Measurements from ENCODE around the gene IGSF9. TPM values are rescaled to one million over a fixed set of nuclear protein-coding genes. Genes with fewer than 3 reads are reported as not detected.

Gene IGSF9
- total and polyA plus RNA-seq, 8 donors: 0.83 to 5.4 (median 2.0) TPM

DNA sequence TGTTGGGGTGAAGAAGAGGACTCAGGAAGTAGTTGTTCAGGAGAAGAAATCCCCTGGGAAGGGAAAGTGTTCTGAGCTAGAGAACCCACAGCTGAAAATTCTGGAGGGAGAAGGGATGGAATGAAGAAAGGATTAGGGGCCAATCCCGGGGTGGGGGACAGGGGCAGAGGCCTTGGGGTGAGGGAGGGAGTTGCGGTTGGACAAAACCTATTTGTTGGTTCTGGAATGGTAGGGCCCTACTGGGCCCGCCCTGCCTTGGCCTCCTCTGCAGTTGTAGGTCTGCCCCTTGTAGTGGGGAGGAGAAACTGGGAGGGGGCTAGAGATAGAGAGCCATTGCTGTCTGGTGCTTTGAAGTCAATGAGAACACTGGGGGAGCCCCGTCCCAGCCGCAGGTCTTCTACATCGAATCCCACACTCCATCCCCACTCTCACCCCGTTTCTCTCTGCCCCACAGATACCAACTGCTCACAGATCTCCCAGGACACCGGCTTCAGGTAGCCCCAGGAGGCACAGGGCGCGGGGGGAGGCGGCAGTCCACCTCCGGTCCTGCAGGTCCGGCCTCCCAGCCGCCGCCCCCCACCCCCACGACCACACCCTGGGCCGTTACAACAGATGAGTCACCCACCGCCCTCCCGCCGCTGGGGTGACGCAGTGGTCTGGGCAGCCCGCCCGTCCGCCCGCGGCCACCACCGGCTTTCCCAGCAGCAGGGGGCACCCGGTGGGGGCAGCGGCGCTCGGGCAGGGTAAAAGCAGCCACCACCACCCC is 21.2 kb downstream of the IGSF9 start:
- H3K36me3 ChIP-seq: peaks cover 7 to 12% (median 7%) of the 10 kb centered on the region in 3 donors
- peak overlapping the region; percentile 46 to 75 (median 67) for H3K4me3 ChIP-seq
- no peaks in the 10 kb centered on the region for H3K27me3 ChIP-seq
- H3K9me3 ChIP-seq: no peaks in the 10 kb centered on the region
- TF ChIP-seq, protein P1, sequence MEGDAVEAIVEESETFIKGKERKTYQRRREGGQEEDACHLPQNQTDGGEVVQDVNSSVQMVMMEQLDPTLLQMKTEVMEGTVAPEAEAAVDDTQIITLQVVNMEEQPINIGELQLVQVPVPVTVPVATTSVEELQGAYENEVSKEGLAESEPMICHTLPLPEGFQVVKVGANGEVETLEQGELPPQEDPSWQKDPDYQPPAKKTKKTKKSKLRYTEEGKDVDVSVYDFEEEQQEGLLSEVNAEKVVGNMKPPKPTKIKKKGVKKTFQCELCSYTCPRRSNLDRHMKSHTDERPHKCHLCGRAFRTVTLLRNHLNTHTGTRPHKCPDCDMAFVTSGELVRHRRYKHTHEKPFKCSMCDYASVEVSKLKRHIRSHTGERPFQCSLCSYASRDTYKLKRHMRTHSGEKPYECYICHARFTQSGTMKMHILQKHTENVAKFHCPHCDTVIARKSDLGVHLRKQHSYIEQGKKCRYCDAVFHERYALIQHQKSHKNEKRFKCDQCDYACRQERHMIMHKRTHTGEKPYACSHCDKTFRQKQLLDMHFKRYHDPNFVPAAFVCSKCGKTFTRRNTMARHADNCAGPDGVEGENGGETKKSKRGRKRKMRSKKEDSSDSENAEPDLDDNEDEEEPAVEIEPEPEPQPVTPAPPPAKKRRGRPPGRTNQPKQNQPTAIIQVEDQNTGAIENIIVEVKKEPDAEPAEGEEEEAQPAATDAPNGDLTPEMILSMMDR (IDR thresholded peaks at IDR 0.05): no peak
- peak overlapping the region; percentile 94 to 98 (median 96) for H3K27ac ChIP-seq
- H3K4me1 ChIP-seq: peaks cover 17 to 30% (median 23%) of the 10 kb centered on the region in 3 donors
- WGBS, 2 donors: 0 to 1% methylated on average over 31 of the region's 31 CpGs
- no peak for FAIRE-seq
- intact Hi-C loops (cut with DNase I): no loop called here
- DNase-seq: peak; percentile 86 to 96 (median 92)
- ATAC-seq: peak; percentile 55 to 76 (median 64)

DNA sequence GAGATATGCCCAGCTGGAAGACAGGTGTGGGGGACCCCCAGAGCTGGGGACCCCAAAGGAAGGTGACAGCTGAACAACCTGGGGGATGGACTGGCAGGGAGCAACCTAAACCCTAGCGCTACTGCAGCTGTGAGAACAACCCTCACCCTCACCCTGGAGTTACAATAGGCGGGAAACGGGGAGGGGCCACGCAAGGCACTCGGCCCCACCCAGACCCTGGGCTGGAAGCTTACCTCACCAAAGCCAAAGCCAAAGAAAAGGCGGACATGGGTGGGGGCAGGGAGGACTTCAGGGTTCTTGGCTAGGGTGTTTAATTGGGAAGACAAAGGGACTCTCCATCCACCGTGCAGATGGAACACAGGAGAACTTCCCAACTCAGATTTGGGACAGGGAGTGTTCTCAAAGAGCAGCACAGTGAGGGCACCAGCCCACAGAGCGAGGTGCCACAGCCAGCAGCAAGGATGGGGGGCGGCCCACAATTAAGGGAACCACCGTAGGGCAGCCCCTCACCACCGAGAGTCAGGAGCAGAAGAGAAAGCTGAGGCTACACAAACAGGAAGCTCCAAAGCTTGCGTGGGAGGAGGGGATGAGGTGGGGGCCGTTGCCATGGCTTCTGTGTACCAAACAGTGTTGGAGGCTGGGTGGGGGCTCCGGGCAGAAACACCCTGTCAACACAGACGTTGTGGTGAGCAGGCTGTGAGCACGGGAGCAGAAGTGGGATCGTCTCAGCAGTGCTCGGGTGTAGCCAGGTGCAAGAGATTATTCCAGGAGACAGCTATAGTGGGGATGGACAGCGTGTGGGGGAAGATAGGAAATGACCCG is 22.0 kb downstream of the IGSF9 start:
- Histone ChIP-seq H3K4me1 (peaks cover 17 to 38% (median 23%) of the 10 kb centered on the region in 3 donors), H3K27ac (peak overlapping the region; percentile 94 to 98 (median 96)), H3K4me3 (peak overlapping the region; percentile 46 to 75 (median 67)), H3K27me3 (no peaks in the 10 kb centered on the region), H3K36me3 (peaks cover 11 to 20% (median 15%) of the 10 kb centered on the region in 3 donors), H3K9me3 (no peaks in the 10 kb centered on the region)
- WGBS, 2 donors: 3 to 6% methylated on average over 20 of the region's 20 CpGs
- intact Hi-C loops (cut with DNase I): no loop called here
- peak; percentile 53 to 65 (median 62) for ATAC-seq
- TF ChIP-seq, protein P1 (IDR thresholded peaks at IDR 0.05): no peak
- peak; percentile 80 to 89 (median 86) for DNase-seq
- no peak for FAIRE-seq

DNA sequence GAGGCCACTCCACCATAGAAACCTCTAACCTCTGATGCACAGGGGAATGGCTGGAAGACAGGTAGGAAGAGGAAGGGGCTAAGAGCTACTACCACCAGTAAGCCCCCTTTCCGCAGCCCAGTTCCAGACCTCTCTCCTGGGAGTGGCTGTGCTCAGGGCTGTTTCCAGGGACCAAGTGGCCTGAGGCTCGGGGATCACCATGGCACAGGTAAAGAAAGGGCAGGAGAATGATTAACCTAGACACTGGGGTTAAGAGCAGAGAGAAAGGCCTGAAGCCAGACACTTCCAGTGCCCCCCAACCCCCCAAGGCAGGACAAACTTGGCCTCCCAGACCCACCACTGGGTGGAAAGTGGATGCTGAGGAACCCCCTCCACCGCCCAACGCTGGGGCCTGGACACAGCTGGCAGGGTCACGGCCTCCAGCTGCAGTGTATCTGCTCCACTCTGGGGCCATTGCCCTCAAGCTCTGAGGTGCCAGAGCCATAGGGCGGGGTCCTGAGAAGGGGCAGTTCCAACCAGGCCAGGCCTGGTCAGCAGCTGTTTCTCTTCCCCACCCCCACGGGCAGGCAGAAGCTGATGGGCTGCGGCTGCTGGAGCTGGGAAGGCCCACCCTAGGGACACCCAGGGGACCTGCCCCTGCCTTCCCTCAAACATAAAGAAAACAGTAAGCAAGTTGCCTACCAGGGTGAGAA is 22.8 kb downstream of the IGSF9 start:
- TF ChIP-seq, protein P1 (IDR thresholded peaks at IDR 0.05): no peak
- 28 to 33% methylated on average over 8 of the region's 8 CpGs for WGBS, 2 donors
- intact Hi-C loops (cut with DNase I): no loop called here
- Histone ChIP-seq H3K9me3 (no peaks in the 10 kb centered on the region), H3K27me3 (no peaks in the 10 kb centered on the region), H3K4me3 (peak overlapping the region in 2 of 4 donors; percentile 74 to 75), H3K27ac (peak overlapping the region; percentile 94 to 98 (median 96)), H3K4me1 (peaks cover 17 to 42% (median 26%) of the 10 kb centered on the region in 3 donors), H3K36me3 (peaks cover 11 to 26% (median 17%) of the 10 kb centered on the region in 3 donors)
- ATAC-seq: no peak
- no peak for FAIRE-seq
- DNase-seq: peak; percentile 50 to 78 (median 60)

DNA sequence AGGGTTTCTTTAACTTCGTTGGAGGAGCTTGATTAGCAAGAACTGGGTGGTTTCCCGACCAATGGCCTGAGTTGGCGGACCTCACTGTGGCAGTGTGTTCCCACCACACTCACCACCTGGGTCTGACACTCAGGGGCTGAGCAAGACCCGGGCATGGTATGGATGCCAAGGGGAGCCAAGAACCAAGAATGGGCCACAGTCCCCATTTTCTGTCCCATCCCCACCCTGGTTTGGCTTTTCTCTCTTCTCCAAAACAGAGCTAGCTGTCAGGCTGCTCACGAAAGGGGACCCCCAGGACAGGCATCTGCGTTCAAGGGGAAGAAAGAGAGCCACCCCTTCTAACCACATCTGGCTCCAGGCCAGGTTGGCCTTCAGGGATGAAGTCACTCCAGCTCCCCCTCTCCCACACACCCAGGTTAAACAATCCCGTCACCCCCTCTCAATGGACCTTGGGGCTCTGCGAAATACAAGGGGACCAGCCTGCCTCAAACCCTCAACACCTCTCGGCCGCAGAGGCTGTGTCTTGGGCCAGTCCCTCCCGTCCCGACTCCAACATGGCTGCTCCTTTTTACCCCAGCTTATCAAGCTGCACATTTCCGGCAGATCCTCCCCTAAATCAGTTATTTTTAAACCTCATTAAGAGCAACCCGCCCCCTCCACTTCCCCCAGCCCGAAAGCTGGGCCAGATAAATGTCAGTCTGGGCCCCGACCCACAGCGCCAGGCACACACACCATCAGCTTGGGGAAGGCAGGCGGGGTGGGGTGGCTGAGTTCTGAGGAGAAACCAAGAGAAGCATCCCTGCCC is 23.5 kb downstream of the IGSF9 start:
- H3K27me3 ChIP-seq: no peaks in the 10 kb centered on the region
- peaks cover 23 to 47% (median 33%) of the 10 kb centered on the region in 3 donors for H3K4me1 ChIP-seq
- H3K9me3 ChIP-seq: no peaks in the 10 kb centered on the region
- H3K27ac ChIP-seq: peak overlapping the region; percentile 94 to 98 (median 96)
- intact Hi-C loops (cut with DNase I): no loop called here
- TF ChIP-seq, protein P1 (IDR thresholded peaks at IDR 0.05): no peak
- FAIRE-seq (no peak), ATAC-seq (no peak), DNase-seq (peak in 3 of 6 donors; percentile 63 to 64 (median 63))
- 62 to 67% methylated on average over 17 to 18 of the region's 18 CpGs for WGBS, 2 donors
- H3K36me3 ChIP-seq: peaks cover 11 to 29% (median 17%) of the 10 kb centered on the region in 3 donors
- H3K4me3 ChIP-seq: peak overlapping the region in 2 of 4 donors; percentile 74 to 75
